ENCODE data around the gene ST6GALNAC5.
"Not testable (repeated sequence)": the region's sequence is repeated elsewhere in the genome, so short reads cannot be mapped to it uniquely, and the experiment has no call there.

ST6GALNAC5 gene

GRCh38 chr1:76938304-76938703 is 71.0 kb downstream of the ST6GALNAC5 start:
- DNase-seq (ENCODE audit: low read depth): no peak

- DNase-seq (ENCODE audit: low read depth): no peak
Observed at GRCh38 chr1:76939050-76939816, 72.0 kb downstream of the ST6GALNAC5 start.

- DNase-seq (ENCODE audit: low read depth): no peak
Observed at GRCh38 chr1:76939817-76940216, 72.5 kb downstream of the ST6GALNAC5 start.

- no peak for DNase-seq (ENCODE audit: low read depth)
Observed at GRCh38 chr1:76940571-76941335, 73.5 kb downstream of the ST6GALNAC5 start.

GRCh38 chr1:76942549-76942948 is 75.3 kb downstream of the ST6GALNAC5 start:
- no peak for DNase-seq (ENCODE audit: low read depth)

- DNase-seq (ENCODE audit: low read depth): no peak
Observed at GRCh38 chr1:76944942-76945341, 77.7 kb downstream of the ST6GALNAC5 start.

GRCh38 chr1:76948846-76949245 is 81.6 kb downstream of the ST6GALNAC5 start:
- DNase-seq (ENCODE audit: low read depth): no peak

GRCh38 chr1:76949503-76949902 is 82.2 kb downstream of the ST6GALNAC5 start:
- DNase-seq (ENCODE audit: low read depth): no peak

GRCh38 chr1:76950306-76950705 is 83.0 kb downstream of the ST6GALNAC5 start:
- DNase-seq (ENCODE audit: low read depth): no peak

GRCh38 chr1:76951153-76951552 is 83.9 kb downstream of the ST6GALNAC5 start:
- DNase-seq (ENCODE audit: low read depth): no peak

GRCh38 chr1:76955652-76956051 is 88.4 kb downstream of the ST6GALNAC5 start:
- DNase-seq (ENCODE audit: low read depth): no peak

GRCh38 chr1:76957961-76958360 is 90.7 kb downstream of the ST6GALNAC5 start:
- no peak for DNase-seq (ENCODE audit: low read depth)

- DNase-seq (ENCODE audit: low read depth): no peak
Observed at GRCh38 chr1:76958828-76959227, 91.5 kb downstream of the ST6GALNAC5 start.

GRCh38 chr1:76959556-76959955 is 92.3 kb downstream of the ST6GALNAC5 start:
- no peak for DNase-seq (ENCODE audit: low read depth)

- no peak for DNase-seq (ENCODE audit: low read depth)
Observed at GRCh38 chr1:76961181-76961819, 94.0 kb downstream of the ST6GALNAC5 start.

- DNase-seq (ENCODE audit: low read depth): no peak
Observed at GRCh38 chr1:76961820-76962207, 94.5 kb downstream of the ST6GALNAC5 start.

GRCh38 chr1:76981267-76981666 is 114.0 kb downstream of the ST6GALNAC5 start:
- not testable (repeated sequence) for DNase-seq (ENCODE audit: low read depth)

GRCh38 chr1:76989976-76990375 is 122.7 kb downstream of the ST6GALNAC5 start:
- DNase-seq (ENCODE audit: low read depth): no peak

GRCh38 chr1:76993036-76993435 is 125.8 kb downstream of the ST6GALNAC5 start:
- no peak for DNase-seq (ENCODE audit: low read depth)

- DNase-seq (ENCODE audit: low read depth): peak; percentile 68
Observed at GRCh38 chr1:76998582-76999223, 131.4 kb downstream of the ST6GALNAC5 start.

GRCh38 chr1:77007675-77008074 is 140.4 kb downstream of the ST6GALNAC5 start:
- no peak for DNase-seq (ENCODE audit: low read depth)

GRCh38 chr1:77010937-77011336 is 143.7 kb downstream of the ST6GALNAC5 start:
- no peak for DNase-seq (ENCODE audit: low read depth)

Measured in non-pigmented ciliary epithelial cell (primary cell).